HG03139 (cell line): Measurements from ENCODE around the gene CSRP1.
"Not testable (repeated sequence)": the region's sequence is repeated elsewhere in the genome, so short reads cannot be mapped to it uniquely, and the experiment has no call there.

ENCODE experiments used
- ATAC-seq: cut with Tn5 transposase; IDR thresholded peaks from one replicate; pipeline ENCODE4 v1.9.1; 2021; ENCODE audit not compliant: unreplicated experiment

The CSRP1 gene

DNA sequence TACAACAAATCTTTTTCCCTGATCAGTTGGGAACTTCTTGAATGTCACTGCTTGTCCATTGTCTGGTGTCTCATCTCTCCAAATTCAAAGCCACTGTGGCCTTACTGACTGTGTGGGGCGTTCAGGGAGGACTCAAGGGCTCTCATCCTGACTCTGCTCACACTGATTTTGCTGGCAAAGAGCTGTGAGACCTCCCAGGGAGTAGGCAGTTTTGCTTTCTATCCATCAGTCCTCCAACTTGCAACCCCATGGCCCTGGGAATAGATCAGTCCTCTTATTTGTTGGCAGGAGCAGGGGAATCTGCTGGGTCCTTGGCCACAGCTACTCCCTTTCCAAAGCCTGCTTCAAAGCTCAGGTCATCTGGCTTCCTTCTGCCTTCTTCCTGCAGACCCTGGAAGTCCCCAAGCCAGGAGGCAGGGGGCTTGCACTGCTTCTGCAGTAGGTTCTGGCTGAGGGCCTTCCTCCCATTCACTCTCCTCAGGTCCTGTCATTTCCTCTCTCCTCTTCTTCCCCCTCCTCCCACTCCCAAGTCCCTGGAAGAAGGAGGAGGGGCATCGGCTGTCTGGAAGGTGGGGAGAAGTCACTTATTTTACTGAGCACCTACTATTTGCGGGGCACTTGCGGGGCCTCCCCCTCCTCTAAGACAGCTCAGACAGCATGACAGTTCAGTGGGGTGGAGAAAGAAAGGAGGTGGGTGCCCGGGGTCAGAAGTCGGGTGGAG lies 31.1 kb upstream of the CSRP1 start:
- no peak for ATAC-seq

DNA sequence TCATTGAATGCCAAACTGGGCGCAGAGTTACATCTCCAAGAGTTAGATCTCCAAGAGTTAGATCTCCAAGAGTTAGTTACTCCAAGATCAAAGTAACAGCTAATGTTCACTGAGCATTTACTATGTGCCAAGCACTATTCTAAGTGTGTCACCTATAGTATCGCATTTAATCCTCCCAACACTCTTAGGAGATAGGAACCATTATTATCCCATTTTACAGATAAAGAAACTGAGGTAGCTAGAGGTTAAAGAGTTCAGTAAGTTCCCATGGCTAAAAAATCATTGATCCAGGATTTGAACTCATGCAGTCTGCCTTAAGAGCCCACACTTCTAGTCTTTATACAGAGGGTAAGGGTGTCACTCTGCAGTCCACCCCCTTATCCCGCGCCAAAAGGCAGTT lies 30.5 kb upstream of the CSRP1 start:
- no peak for ATAC-seq

DNA sequence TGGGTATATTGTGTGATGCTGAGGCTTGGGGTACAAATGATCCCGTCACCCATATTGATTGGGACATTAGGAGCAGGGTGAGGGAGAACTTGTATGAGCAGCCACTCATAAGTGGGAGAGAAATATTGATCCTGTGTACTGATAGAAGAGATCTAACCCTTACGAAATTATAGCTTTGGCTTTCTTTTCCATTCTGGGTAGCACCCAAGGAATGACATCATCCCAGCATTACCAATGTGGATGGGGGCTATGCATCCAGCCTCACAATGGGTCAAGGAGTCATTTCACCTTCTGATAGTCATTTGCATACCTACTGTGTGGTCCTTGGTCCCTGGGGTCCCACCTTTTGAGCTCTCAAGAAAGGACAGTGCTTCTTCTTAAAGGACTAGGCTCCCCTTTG lies 30.1 kb upstream of the CSRP1 start:
- no peak for ATAC-seq

DNA sequence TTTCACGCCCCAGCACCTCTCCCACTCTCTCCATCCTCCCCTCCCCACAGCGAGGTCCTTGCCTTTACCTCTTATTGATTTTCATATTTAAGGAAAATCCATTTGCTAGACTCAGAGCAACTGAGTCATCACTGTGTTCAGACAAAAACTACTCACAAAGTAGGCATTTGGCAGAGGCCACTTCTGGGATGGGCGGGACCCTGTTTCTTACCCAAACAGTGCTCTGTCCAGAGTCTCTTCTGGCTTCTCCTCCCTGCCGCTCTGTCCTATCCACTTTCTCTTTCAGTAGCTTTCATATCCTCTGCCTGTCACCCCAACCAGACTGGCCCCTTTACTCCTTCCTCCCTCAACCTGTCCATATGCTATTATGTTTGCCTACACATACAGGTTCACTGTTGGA lies 29.6 kb upstream of the CSRP1 start:
- ATAC-seq, result no peak

DNA sequence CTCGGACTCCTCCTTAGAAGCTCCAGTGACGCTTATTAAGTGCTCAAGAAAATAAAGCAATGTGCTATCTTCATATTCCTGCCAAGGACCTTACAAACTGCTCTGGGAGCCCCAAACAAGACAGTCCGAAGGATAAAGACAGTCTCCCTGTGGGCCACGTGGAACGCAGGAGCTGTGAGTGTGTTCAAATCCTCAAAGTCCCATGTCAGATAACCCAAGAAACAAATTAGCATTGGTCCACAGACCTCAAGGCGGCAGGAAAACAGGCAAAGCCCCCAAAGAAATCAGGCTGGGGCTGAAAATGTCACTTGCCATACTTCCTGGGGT lies 29.0 kb upstream of the CSRP1 start:
- ATAC-seq, result no peak

DNA sequence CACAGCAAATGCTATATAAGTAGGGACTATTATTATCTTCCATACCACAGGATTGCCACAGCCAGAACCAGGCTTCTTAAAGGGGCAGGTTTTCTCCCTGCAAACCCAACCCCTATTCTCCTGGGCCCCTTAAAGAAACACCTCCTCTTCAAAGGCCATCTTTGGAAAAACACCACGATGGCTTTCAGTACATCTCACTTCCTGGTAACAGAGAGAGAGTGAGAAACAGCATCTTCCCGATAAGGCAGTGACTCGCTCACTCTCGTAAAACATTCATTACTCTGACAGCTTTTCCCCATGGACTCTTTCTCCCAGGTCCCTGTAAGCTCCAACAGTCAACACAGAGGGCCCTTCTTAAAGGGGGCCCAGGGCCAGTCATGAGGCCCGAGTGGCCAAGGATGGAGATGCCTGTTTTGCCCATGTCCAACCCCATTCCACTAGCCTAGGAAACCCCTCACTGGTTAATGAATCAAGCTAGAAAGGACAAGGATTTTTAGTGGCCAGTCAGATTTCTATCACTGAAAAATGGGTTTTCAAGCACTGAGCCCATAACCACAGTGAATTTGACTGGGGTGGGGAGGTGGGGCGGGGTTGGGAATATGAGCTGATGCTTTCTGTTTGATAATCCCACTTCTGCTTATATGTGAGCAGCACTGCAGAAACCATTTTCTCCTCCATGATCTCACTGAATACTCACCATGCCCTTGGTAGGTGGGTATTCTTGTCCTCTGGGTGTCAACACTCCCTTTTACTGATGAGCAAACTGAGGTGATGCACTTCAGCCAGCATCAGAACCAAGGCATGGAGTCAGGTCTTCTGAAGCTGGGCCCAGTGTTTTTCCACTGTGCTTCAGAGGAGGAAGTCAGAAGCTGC lies 28.4 kb upstream of the CSRP1 start:
- ATAC-seq, result no peak

DNA sequence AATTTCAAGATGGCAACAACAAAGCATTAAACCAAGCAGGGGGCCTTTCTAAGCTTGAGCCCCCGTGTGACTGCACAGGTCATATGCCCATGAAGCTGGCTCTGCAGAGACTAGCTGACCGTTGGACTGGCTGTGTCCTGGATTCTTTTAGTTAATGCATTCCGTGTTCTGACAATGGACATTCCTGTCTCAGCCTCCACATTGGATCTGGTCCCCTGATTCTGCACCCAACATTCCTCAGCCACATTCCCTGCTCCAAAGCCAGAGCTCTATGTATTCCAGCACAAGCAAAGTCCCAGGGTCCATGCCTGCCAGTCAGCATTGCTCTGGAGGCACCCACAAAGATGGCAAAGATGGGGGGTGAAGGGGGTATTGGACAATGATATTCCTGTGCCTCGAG lies 26.9 kb upstream of the CSRP1 start:
- ATAC-seq, result no peak

DNA sequence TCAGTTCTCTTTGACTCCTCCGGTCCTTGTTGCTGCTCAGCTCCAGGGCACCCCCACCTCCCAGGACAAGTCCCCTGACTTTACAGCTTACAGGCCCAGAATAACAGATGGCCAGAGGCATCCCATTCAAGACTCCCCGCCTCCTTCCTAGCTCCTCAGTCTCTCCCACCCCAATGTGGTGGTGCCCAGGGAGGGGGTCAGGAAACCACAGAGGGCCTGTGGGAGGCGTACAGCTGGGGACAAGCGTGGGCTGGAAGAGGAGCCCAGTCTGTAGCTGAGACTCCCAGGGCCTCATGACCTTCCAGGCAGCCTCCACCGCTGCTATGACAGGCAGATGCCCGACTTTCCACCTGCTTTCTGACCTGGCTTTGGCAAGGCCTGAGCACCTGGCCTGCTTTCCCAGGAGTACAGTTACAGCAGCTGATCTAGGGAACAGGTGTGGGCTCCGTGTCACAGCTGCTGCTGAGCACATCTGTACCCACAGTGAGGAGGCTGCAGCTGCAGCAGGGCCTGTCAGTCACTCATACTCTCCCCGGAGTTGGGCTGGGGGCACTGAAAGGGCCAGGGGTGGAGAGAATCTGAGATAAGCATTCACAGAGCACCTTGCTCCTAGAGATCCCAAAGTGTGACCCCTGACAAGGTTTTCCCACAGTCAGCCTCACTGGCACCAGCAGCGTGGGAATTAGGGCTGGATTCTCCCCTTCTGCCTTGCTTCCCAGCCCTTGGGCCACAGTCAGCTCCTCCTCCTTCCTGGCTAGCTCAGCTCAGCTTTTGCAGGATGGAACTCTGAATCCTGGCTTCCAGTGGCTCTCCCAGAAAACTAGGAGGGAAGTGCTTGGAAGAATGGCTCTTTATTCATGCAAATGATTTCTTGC lies 24.9 kb upstream of the CSRP1 start:
- no peak for ATAC-seq

DNA sequence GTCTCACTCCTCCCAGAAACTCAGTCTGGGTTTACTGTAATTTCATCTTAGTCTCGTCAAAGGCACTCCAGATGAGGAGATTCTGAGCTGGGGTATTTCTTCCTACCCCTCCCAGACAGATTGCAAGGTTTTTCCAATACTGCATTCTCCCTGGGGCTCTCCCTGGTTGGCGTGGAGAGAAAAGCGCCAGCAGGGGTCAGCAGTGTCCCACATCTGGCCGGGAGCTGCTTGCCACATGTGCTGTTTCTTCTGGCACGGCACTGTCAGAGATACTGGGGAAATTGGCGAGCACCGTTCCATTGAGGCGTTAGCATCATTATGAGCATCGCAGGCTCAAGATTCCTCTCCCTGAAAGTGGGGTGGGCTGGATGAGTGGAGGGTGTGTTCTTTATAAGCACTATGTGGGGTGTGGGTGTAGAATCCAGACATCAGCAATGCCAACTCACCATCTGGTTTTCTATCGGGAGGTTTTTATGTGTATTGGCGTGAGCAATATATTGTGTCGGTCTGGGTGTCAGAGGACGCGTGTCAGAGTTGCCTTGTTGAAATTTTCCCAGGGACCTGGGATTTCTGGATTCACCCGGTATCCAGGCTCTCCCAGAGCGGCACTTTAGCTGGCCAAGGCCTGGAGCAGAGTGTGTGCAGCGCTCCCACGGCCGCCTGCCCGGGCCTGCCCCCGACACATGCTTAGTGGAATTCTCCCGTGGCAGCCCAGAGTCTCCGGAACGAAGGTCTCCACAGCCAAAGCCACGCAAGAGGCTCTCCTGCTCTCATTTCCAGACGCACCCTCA lies 24.0 kb upstream of the CSRP1 start:
- ATAC-seq, result no peak

DNA sequence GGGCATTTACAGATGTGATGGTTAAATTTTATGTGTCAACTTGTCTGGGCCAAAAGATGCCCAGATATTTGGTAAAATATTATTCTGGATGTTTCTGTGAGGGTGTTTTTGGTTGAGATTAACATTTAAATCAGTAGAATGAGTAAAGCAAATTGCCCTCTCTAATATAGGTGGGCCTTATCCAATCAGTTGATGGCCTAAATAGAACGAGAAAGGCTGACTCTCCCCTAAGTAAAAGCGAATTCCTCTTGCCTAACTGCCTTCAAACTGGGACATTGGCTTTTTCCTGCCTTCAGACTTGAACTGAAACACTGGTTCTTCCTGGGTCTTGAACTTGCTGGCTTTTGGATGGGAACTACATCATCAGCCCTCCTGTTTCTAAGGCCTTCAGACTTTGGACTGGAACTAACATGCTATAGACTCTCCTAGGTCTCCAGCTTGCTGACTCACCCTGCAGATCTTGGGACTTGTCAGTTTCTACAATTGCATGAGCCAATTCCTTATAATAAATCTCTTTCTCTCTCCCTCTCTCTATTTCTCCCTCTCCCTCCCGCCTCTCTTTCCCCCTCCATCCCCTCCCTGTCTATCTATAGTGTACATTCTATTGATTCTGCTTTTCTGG lies 21.8 kb upstream of the CSRP1 start:
- ATAC-seq, result no peak

DNA sequence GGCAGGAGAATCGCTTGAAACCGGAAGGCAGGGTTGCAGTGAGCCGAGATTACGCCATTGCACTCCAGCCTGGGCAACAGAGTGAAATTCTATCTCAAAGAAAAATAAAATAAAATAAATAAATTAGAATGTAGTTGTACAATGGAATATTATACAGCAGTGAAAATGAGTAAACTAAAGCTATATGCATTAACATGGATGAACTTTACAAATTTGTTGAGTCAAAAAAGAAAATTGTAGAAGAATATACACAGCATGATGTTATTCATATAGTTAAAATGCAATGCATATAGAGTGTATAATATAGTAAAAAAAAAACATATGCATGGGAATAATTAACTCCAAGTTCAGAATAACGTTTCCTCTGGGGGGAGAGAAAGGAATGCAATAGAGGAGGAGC lies 21.0 kb upstream of the CSRP1 start:
- ATAC-seq, result no peak

DNA sequence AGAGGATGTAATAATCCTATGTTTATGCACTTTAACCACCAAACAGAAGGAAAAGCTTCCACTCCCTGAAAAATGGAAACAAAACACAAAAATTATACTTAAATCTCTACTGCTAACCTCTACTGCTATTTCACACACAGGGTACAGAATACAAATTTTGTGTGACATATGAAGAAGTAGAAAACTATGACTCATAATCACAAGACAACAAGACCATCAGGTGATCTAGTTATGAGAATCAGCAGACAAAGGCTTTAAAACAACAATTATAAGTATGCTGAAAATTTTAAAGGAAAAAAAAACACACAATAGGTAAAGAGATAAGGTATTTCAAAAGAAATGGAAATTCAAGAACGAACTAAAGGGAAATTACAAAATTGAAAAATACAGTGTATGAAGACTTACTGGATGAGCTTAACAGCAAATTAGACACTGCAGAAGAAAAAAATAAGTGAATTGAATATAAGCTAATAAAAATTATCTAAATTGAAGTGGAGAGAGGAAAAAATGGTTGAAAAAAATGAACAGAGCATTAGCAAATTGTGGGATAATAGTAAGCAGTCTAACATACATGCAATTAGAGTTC lies 18.4 kb upstream of the CSRP1 start:
- no peak for ATAC-seq

DNA sequence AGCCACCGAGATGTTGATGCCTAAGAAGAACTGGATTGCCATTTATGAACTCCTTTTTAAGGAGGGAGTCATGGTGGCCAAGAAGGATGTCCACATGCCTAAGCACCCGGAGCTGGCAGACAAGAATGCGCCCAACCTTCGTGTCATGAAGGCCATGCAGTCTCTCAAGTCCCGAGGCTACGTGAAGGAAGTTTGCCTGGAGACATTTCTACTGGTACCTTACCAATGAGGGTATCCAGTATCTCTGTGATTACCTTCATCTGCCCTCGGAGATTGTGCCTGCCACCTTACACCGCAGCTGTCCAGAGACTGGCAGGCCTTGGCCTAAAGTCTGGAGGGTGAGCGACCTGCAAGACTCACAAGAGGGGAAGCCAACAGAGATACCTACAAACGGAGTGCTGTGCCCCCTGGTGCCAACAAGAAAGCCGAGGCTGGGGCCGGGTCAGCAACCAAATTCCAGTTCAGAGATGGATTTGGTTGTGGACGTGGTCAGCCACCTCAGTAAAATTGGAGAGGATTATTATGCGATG lies 13.2 kb upstream of the CSRP1 start:
- ATAC-seq, result not testable (repeated sequence)

DNA sequence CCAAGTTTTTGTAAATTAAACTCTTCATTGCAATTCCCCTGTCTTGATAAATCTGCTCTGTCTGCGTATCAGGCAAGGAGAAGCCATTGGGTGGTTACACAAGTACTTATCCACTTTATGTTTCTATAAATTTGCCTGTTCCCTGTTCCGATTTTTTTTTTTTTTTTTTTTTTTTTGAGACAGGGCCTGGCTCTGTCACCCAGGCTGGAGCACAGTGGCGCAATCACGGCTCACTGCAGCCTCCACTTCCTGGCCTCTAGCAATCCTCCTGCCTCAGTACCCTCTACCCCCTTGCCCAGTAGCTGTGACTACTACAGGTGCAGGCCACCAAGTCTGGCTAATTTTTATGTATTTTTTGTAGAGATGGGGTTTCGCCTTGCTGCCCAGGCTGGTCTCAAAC lies 11.1 kb upstream of the CSRP1 start:
- ATAC-seq, result no peak

DNA sequence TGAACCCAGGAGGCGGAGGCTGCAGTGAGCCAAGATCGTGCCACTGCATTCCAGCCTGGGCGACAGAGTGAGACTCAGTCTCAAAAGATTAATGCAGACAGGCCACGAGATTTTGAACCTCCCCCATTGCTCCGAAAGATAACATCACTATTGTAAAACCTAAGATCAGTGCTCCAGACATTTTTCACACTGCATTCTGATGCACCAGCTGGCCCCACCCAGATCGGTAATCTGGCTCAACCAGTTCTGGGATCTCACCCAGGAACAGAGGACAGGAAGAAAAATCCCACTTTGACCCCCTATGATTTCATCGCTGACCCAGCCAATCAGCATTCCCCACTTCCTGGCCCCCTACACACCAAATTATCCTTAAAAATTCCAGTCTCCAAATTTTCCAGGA lies 10.7 kb upstream of the CSRP1 start:
- no peak for ATAC-seq

DNA sequence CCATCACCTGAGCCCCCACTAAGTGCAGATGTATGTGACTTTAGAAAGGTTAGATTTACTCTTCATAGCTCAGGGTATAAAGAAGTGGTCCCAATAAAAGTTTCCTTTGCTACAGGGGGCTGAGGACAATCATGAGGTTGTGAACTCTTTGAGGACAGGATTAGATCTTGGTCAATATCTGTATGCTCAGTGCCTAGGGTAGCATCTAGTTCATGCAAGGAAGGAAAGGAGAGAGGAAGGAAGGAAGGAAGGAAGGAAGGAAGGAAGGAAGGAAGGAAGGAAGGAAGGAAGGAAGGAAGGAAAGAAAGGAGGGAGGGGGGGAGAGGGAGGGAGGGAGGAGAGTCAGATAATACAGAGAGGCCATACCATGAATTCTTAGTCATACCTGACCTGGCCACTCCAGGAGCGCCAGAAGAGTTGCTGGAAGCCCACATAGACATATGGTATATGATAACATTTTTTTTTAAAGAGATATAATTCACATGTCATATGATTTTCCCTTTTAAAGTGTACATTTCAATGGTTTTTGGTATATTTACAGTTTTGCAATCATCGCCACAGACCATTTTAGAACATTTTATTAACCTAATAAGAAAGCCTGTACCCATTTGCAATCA lies 9.7 kb upstream of the CSRP1 start:
- ATAC-seq, result no peak

DNA sequence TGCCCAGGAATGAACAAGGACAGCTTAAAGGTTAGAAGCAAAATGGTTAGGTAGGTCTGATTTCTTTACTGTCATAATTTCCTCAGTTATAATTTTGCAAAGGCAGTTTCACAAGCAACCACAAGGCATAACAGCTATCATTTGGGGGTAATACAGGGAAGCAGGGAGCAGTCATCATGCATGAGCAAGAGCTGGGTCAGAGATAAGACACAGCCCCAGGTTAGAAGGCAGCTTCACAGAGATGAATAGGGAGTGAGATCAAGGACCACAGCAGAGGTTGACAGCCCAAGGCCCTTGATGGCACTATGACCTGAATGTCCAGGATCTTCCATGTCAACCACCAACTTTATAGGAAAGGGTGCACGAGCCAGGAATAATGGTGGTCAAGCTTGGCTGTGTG lies 9.0 kb upstream of the CSRP1 start:
- no peak for ATAC-seq

DNA sequence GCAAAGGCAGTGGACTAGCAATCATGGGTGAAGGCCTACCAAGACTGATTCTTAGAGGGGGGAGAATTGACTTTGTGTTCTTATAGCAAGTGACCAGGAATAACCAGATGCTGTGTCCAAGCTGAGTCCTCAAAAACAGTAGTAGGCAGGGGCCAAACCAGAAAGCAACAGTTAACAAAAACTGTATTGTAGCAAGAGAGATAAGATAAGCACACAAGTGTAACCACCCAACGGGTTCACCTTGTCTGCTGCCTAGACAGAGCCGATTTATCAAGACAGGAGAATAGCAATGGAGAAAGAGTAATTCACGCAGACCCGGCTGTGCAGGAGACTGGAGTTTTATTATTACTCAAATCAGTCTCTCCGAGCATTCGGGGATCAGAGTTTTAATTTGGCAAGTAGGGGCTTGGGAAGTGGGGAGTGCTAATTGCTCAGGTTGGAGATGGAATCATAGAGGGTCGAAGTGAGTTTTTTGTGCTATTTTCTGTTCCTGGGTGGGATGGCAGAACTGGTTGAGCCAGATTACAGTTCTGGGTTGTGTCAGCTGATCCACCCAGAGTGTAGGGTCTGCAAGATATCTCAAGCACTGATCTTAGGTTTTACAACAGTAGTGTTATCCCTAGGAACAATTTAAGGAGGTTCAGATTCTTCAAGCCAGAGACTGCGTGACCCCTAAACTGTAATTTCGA lies 8.3 kb upstream of the CSRP1 start:
- ATAC-seq, result no peak

DNA sequence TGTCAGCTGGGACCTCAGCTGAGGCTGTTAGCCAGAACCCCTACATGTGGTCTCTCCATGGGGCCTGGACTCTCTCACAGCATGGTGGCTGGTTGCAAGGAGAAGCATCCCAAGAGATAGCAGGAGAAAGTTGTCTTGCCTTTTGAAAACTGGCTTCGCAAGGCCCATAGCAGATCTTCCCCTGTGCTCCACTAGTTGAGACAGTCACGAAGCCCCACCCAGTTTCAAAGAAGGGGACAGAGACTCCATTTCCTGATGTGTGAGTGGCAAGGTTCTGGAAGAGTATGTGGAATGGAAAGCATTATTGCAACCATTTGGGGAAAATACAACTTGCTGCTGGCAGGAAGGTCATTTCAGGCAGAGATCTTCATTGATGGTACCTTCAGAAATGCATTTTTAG lies 7.5 kb upstream of the CSRP1 start:
- ATAC-seq, result no peak
